Breast epithelium (tissue), 3 donors: ENCODE measurements around the gene ITPR1.

Experiments used
- POLR2A ChIP-seq: fragments of 450-650 bp; IDR thresholded peaks from one replicate; pipeline ENCODE4 v1.6.1; 2016; ENCODE audit warnings: antibody characterized with exemption, mild to moderate bottlenecking, moderate library complexity
- POLR2AphosphoS5 ChIP-seq, 3 donors: sonication (generic); formaldehyde crosslinking; IDR thresholded peaks; one replicate each; pipeline ENCODE4 v1.6.1; 2017; ENCODE audit warnings: antibody characterized with exemption in 3 of 3
- TF ChIP-seq, protein P1 (sequence below), 3 donors: fragments of 450-650 bp; IDR thresholded peaks; one replicate each; pipeline ENCODE4 v1.5.1; 2016 to 2017; ENCODE audit warnings: antibody characterized with exemption in 3 of 3, mild to moderate bottlenecking in 3 of 3, moderate library complexity in 3 of 3

DNA sequence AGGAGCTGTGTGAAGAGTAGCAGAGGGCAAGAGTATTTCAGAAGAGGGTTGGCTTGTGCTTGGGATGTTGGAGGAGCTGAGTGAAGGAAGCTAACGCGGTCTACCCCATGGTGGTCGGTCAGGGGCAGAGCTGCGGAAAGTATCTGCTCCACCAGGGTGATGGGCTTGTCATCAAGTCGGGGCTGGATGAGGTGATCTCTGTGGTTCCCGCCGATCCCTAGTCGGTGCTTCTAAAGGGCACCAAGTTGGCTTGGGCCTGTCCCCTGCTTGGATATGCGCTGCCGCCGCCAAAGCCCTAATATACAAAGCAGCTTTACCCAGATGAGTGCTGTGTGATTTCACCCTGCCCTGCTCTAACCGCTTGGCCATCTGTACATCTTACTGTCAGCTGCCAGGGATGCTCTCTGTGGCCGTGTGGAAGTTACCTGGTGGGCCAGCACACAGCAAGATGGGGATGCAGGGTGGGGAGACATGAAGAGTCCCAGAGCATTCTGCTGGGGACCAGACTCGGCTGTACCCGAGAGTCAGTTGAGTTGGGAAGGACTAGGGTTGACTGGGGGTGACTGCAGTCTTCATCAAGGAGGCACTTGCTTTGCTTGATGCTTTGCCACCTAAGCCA is 260.0 kb downstream of the ITPR1 start:
- TF ChIP-seq, protein P1, sequence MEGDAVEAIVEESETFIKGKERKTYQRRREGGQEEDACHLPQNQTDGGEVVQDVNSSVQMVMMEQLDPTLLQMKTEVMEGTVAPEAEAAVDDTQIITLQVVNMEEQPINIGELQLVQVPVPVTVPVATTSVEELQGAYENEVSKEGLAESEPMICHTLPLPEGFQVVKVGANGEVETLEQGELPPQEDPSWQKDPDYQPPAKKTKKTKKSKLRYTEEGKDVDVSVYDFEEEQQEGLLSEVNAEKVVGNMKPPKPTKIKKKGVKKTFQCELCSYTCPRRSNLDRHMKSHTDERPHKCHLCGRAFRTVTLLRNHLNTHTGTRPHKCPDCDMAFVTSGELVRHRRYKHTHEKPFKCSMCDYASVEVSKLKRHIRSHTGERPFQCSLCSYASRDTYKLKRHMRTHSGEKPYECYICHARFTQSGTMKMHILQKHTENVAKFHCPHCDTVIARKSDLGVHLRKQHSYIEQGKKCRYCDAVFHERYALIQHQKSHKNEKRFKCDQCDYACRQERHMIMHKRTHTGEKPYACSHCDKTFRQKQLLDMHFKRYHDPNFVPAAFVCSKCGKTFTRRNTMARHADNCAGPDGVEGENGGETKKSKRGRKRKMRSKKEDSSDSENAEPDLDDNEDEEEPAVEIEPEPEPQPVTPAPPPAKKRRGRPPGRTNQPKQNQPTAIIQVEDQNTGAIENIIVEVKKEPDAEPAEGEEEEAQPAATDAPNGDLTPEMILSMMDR (IDR thresholded peaks at IDR 0.05): no peak
- TF ChIP-seq POLR2A: no peak
- TF ChIP-seq POLR2AphosphoS5 (IDR thresholded peaks at IDR 0.05): no peak
